GM13976 (cell line): ENCODE data around the gene BRPF3.

ENCODE experiments used
- DNase-seq: peaks from one replicate; pipeline ENCODE4 v3.0.0; 2012; ENCODE audit warnings: low spot score
- in situ Hi-C: fragments of 300-500 bp; cut with MboI; formaldehyde crosslinking; loops from one replicate; pipeline ENCODE4 v1.12.0; 2022; ENCODE audit warnings: low sequenced_read_pairs, mixed read lengths, inconsistent platforms; ENCODE audit not compliant: unreplicated experiment
- TF ChIP-seq, protein P1 (sequence below): IDR thresholded peaks from 2 replicates; pipeline ENCODE4 v1.5.1; 2012; ENCODE audit warnings: borderline replicate concordance, mild to moderate bottlenecking; ENCODE audit not compliant: insufficient read depth; ENCODE audit errors: extremely low read depth, missing control alignments, control extremely low read depth

The BRPF3 gene

DNA sequence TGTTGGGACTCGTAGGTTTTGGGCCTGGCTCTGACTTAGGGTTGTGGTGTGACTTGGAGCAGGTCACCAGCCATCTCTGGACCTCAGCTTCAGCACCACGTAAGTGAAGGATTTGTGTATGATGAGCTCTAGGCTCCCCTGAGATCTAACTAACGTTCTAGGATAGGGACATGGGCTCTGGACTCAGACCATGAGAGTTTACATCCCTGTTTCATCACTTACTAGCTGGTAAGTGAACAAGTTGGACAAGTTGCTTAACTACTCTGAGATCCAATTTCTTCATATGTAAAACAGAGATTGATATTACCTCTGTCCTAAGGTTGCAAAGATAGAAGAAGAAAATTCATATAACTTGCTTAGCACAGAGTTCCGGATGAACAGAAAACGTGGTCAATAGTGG lies 53.0 kb downstream of the BRPF3 start:
- DNase-seq = no peak
- TF ChIP-seq, protein P1, sequence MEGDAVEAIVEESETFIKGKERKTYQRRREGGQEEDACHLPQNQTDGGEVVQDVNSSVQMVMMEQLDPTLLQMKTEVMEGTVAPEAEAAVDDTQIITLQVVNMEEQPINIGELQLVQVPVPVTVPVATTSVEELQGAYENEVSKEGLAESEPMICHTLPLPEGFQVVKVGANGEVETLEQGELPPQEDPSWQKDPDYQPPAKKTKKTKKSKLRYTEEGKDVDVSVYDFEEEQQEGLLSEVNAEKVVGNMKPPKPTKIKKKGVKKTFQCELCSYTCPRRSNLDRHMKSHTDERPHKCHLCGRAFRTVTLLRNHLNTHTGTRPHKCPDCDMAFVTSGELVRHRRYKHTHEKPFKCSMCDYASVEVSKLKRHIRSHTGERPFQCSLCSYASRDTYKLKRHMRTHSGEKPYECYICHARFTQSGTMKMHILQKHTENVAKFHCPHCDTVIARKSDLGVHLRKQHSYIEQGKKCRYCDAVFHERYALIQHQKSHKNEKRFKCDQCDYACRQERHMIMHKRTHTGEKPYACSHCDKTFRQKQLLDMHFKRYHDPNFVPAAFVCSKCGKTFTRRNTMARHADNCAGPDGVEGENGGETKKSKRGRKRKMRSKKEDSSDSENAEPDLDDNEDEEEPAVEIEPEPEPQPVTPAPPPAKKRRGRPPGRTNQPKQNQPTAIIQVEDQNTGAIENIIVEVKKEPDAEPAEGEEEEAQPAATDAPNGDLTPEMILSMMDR = no peak
- in situ Hi-C loops = no loop called here

DNA sequence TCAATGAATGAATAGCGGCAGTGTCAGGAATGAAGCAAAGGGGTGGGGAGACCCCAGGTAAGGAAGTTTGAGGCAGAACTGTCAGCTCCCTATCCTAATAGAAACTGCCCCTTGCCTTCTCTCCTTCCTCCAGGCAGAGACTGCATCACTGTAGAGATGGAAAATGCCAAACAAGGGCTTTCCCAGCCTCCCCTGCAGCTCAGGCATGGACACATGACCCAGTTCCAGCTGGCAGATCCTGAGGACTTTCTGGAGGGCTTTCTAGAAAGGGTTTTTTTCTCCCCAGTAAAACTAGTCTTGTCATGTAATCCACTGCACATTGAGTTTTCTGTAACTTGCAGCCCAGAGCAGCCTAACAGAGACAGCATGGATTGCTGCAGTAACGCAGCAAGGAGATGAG lies 55.5 kb downstream of the BRPF3 start:
- TF ChIP-seq, protein P1 = no peak
- no peak for DNase-seq
- in situ Hi-C loops = no loop called here

DNA sequence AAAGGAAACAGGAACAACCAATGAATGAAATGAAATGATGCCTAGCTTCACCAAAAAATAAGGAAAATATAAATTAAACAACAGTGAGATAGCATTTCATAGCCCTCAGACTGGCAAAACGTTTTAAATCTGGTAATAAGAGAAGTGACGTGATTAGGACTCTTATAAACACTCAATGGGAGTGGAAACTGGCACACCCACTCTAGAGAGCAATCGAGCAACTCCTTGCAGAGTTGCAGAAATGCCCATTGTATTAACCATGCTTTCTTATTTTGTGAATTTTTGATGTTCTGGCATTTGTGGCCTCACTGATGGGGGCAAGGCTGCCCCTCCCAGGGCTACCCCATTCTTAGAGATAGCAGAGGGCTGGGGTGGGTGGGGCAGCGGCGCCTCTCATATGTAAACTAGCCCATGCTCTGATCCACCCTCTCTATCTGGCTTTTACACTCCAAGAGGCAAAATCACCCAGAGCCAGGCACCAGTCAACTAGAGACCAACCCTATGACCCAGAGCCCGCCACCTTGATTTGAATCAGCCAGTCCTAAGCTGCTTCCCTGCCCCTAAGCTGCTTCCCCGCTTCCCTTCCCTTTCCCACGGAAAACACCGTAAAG lies 67.0 kb downstream of the BRPF3 start:
- DNase-seq = no peak
- in situ Hi-C loops = no loop called here
- TF ChIP-seq, protein P1 = no peak

DNA sequence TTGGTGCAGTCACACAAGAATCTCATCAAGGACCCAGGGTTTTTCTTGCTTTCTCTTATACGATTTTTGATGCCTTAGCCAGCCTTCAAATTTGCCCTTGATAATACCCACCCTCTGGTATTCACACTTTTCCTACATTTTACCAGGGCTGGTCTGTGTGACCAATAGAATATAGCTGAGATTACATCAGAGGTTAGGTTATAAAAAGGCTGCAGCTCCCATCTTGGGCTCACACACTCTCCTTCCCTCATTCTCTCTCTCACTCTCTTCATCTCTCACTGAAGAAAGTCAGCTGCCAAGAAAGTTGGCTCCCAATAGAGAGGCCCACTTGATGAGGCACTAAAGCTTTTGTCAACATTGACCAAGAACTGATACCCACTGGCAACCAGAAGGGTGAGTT lies 69.2 kb downstream of the BRPF3 start:
- TF ChIP-seq, protein P1 = no peak
- no peak for DNase-seq
- in situ Hi-C loops = no loop called here

GRCh38 chr6:36266913-36267644 lies 70.5 kb downstream of the BRPF3 start:
- DNase-seq = no peak
- TF ChIP-seq, protein P1 = no peak
- in situ Hi-C loops = no loop called here

- DNase-seq = no peak
- TF ChIP-seq, protein P1 = no peak
- in situ Hi-C loops = no loop called here
These were observed 71.4 kb downstream of the BRPF3 start for GRCh38 chr6:36267731-36268477.
